Stimulated activated CD4-positive, alpha-beta T cell treated with anti-CD3 and anti-CD28 coated beads, Interleukin-4, amount 100 ng/mL, for 48 hours (primary cell): ENCODE data around the gene PAFAH1B2.
"Not testable (repeated sequence)": the region's sequence is repeated elsewhere in the genome, so short reads cannot be mapped to it uniquely, and the experiment has no call there.

Experiments used
- DNase-seq, 2 donors: peaks; one replicate each; pipeline ENCODE4 v3.0.0-alpha.2; 2020; ENCODE audit warnings: low read depth in 2 of 2

Gene PAFAH1B2

DNA sequence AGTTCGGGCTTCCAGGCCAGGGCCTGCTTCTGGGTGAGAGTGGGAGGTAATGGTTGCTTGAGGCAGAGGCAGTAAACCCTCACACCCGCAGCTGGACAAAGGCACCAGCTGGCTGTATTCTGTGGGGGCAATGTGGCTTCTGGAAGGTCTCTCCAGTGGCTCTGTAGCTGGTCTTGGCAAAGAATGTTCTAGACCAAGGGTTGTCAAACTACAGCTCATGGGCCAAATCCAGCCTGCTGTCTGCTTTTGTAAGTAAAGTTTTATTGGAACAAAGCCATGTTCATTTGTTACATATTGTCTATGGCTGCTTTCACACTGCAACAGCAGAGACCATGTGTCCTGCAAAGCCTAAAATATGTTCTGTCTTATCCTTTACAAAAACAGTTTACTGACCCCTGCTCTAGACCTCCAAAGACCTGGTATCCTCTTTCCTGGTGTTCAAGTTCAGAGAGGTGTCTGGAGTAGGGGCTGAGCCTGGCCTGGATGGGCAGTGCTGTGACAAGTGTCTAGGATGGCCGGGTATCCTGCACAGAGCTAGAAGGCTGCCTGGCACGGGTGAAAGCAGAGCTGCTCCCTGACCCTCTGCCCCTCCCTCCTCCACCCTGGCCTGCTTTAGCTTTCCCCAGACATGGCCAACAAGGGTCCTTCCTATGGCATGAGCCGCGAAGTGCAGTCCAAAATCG lies 58.4 kb downstream of the PAFAH1B2 start:
- no peak for DNase-seq

DNA sequence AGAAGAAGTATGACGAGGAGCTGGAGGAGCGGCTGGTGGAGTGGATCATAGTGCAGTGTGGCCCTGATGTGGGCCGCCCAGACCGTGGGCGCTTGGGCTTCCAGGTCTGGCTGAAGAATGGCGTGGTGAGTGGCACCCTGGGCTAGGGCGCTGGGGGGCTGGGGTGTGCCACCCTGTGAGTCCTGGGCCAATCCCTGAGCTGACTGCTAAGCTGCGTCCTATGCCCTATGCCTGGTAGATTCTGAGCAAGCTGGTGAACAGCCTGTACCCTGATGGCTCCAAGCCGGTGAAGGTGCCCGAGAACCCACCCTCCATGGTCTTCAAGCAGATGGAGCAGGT lies 59.0 kb downstream of the PAFAH1B2 start:
- no peak for DNase-seq

DNA sequence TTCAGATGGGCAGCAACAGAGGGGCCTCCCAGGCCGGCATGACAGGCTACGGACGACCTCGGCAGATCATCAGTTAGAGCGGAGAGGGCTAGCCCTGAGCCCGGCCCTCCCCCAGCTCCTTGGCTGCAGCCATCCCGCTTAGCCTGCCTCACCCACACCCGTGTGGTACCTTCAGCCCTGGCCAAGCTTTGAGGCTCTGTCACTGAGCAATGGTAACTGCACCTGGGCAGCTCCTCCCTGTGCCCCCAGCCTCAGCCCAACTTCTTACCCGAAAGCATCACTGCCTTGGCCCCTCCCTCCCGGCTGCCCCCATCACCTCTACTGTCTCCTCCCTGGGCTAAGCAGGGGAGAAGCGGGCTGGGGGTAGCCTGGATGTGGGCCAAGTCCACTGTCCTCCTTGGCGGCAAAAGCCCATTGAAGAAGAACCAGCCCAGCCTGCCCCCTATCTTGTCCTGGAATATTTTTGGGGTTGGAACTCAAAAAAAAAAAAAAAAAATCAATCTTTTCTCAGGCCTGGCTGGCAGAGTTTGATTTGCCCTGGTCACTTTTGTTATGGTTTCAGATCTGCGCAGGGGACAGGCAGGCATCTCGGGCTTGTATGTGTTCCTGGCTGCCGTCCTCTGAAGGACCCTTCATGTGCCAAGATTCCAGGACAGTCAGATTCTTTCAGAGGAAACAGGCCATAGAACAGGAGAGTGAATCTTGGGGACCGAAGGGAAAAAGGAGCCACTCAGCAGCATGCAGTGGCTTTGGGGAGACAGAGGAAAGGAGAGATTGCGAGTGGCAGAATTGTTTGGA lies 60.4 kb downstream of the PAFAH1B2 start:
- DNase-seq = no peak

DNA sequence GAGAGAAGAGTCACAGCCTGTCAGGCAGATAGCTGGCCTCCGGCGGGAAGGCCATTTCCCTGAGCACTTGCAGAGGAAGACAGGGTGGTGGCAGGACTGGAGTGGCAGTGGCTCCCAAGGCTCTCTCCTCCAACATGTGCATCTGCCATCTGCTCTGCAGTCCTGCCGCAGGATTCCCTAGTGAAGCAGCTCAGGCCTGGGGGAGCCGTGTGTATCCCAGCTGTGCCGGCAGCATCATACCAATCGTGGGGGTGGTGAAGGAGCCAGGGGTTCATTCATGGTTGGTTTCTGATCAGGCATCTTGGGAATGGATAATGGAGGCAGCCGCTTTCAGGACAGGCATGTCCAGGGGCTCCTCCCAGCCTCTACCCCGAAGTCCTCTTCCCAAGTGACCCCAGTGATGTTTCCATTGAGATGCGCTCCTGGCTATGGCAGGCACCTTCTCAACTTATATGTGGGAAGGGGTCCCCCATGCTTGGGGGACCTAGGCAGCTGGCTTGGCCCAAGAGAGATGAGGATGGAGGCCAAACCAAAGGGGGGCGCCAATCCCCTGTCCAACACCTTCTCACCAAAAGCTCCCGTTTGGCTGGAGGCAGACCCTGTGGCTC lies 61.2 kb downstream of the PAFAH1B2 start:
- DNase-seq = no peak

DNA sequence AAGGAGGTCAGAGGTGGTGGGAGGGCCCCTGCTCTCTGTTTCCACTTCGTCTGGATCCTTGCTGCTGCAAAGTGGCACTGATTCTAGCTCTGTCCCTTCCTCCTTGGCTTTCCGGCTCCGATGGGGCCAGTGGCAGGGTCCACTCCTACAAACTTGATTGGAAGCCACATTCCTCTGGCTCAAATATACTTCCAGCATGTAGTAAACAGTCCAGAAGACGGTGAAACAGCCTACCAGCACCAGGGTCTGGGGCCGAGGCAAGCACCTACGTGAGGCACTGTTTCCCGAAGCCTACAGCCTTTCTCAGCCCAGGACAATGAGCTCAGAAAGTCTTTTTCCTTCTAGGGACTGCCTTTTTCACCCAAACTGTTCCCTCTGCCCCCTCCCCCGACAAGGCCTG lies 62.0 kb downstream of the PAFAH1B2 start:
- not testable (repeated sequence) for DNase-seq

DNA sequence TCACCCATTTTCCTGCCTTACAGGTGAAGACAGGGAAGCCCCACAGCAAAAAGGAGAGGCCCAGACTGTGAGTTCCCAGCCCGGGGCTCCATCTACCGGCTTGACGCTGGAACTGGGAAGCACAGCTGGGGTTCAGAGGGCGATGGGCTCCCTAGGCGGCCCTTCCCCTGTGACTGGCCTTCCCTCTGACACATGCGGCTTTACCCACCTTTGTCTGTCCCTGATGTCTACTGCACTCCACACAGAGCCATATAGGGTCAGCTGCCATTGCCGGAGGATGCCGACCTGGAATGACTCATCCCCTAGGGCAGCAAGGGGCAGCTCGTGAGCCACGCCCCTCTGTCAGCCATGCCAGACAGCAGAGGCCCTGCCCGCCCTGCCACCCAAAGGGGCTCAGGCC lies 62.8 kb downstream of the PAFAH1B2 start:
- not testable (repeated sequence) for DNase-seq

DNA sequence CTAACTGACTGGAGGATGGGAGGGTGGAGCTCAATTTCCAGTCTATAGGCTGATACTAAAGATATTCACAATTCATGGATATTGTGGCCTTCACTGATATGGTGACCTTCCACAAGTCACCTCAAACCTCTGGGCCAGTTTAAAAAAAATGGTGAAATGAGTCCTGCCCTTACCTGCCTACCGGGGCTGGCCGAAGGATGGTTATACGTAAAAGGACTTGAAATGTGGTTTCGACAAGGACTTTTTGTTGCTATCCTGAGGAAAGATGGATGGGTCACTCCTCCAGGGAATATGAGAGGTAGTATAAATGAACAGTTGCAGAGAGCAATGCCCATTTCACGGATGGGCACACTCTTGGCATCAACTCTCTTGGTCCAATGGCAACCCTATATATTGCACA lies 63.4 kb downstream of the PAFAH1B2 start:
- not testable (repeated sequence) for DNase-seq

DNA sequence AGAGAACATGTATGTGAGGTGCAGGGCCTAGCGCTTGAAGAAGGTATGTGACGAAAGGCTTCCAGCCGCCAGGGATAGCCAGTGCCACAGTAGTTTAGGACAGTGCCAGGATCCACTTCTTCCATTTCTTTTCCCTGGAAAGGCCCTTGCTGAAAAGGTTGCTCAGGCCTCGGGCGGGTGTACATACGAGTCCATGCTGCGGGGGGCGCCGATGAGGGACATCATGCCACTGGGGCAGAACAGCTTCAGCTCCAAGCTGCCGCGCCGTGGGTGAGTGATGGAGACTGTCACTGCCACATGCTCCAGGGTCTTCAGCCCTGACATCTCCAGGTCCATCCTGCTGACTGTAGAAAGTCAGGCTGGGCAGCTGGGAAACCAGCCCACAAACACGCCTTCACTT lies 64.6 kb downstream of the PAFAH1B2 start:
- not testable (repeated sequence) for DNase-seq

DNA sequence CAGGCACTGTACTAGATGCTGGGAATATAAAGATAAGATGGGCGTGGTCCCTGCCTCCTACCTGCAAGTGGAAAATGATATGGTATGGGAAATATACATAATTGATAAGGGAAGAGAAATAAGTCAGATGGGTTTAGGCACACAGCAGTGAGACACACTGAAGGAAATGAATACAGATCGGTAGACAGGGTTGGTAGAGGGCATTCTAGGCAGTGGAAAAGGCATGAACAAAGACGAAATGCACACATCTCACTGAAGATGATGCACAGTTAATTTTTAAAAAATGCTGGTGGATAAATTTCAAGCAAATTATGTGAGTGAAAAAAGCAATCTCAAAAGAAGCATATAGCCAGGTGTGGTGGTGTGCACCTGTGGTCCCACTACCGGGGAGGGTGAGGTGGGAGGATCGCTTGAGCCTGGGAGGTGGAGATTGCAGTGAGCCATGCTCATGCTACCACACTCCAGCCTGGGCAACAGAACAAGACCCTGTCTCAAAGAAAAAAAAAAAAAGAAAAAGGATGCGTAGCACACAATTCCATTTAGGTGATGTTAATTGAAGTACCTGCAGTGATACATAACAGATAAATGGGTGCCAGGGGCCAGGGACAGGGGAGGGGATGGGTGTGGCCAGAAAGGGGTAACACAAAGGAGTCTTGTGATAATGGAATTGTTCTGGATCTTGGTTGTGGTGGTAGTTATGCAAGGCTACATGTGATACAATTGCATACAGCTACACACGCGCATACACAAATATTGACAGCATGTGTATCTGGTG lies 65.5 kb downstream of the PAFAH1B2 start:
- not testable (repeated sequence) for DNase-seq

DNA sequence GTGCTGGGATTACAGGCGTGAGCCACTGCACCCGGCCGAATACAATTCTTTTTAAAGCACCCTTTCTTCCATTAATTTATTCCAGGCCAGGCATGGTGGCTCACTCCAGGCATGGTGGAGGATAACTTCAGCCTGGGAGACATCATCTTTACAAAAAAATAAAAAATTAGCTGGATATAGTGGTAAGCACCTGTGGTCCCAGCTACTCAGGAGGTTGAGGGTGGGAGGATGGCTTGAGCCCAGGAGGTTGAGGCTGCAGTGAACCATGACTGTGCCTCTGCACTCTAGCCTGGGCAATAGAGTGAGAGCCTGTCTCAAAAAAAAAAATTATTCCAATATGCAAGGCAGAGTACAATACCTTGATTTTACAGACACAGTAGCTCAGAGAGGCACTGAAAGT lies 66.5 kb downstream of the PAFAH1B2 start:
- no peak for DNase-seq

DNA sequence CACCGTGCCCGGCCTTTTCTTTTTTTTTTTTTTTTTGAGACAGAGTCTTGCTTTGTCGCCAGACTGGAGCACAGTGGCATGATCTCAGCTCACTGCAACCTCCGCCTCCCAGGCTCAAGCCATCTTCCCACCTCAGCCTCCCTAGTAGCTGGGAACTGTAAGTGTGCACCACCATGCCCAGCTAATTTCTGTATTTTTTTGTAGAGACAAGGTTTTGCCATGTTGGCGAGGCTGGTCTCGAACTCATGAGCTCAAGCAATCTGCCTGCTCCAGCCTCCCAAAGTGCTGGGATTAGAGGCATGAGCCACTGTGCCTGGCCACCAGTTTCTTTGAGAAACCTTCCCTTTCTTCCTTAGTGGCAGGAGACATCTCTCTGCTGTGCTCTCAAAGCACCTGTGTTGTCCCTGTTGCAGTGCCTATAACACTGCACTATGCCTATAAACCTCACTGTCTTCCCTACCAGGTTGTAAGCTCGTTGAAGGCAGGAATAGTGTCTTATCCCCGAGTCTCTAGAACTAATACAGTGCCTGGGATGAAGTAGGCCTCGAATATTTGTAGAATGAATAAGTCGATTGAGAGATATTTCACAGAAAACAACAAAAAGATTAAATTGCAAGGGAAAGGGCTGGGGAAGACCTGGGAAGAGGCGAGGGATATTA lies 68.7 kb downstream of the PAFAH1B2 start:
- no peak for DNase-seq

DNA sequence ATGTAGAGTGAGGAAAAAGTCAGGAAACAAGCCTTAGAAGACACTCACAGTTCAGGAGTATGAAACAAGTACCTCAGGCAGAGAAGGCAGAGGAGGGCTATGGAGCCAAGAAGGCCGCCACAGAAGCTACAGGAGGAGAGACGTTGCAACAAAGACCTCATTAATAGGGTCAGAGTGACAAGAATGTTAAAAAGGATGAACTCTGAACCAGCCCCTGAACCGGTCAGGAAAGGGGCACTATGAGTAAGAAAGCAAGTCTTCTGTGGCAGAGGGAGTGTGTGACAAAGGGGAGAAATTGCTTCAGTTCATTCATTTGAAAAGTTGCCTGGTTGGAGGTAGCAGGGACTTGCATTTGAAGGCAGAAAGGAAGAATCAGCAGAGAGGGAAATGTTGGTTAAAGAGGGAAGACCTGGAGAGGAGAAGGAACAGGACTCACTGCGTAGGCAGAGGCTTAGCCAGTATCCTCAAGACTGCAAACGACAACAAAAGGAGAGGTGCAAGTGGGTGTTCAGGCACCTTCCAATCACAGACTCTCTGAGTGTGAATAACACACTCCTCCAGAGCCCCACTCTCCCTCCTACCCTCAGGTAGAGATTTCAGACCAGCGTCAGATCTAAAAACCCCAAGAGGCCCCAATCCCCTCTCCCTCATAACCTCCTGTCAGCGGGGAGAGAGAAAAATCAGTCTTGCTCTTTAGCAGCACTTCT lies 70.5 kb downstream of the PAFAH1B2 start:
- DNase-seq = no peak

DNA sequence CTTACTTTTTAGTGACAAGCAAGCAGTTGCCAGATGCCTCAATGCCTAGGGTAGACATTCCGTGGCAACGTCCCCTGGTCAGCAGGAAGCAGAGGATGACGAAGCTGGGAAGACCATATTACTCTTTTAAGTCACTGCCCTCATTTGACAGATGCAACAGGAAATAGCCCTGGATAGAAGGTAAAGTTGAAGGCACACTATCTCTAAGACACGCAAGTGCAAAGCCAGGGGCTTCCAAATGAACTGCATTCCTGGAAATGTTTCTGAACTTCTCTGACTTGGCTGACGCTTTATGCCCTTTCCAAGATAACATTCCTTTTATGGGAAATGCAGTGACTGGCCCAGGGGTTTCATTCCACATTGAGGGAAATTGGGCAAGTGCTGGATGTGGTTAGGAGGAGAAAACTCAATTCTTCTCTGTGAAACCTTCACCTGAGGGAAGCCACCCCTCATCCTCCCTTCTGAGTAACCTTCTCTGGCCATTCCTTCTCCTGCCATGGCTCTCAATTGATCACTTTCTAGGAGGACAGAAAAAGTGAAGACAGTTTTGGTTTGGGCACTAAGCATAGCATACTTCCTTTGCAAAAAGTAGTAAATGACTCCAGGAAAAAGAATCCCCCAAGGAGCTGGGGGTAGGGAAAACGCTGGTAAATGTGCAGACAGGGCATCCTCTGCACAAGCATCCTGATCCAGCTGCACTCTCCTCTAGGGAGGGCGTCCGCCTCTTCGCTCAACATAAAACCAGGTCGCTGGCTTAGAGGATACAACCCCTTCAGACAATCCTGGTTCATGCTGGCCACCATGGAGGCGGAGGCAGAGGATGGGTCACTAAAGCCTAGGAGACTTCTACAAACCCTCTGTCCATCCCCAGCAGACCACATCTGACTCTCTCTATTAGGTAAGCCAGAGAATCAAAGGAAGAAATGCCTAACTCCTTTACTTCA lies 73.3 kb downstream of the PAFAH1B2 start:
- no peak for DNase-seq

DNA sequence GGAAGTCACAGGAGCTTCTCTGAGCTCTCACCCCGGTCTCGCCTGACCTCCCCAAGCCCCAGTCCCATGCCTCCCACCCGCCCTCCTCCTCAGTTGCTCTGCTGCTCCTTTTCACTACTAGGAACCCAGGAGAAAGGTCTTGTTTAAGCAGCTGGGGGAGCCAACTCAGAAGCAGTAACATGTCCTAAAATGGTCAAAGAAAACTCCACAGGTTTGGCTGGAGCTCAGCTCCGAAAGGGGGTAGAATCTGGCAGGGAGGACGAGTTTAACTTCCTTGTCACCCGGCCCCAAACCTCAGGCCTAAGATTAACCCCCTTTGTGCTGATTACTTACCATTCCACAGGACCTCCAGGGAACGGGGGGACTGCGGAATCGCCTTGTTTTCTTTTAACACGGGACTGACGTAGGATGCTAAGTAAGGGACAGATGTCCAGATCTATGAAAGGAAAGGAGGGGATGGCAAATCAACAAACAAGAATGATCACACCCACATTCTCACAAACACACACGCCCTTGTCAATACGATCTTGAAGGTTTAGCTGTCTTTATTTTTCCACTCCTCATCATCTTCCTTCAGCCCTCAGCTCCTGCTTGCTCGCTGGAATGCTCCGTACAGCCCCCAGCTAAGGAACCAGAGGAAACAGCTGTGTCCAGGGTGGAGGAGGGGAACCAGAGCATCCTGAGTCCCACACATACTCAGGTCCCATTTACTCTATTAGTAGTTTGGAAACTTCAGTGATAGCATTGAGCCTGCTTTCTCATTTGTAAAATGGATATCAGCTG lies 74.2 kb downstream of the PAFAH1B2 start:
- DNase-seq = no peak

DNA sequence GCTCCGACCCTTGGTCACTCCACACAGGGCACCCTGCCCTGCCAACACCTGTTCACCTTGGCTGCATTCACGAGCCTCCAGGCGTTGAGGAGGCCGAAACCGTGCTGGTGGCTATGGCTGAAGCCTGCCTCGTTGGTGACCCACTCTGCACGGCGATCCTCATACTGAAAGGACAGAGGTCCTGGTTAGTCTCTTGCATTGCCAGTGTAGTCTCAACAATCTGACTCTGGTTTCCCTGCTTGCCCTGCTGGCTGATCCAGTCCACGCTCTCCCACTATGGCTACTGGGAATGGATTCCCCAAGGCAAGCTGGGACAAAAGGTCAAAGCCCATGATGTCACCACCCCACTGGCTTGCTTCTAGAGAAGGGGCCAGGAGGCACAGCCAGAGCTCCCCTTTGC lies 74.9 kb downstream of the PAFAH1B2 start:
- no peak for DNase-seq

DNA sequence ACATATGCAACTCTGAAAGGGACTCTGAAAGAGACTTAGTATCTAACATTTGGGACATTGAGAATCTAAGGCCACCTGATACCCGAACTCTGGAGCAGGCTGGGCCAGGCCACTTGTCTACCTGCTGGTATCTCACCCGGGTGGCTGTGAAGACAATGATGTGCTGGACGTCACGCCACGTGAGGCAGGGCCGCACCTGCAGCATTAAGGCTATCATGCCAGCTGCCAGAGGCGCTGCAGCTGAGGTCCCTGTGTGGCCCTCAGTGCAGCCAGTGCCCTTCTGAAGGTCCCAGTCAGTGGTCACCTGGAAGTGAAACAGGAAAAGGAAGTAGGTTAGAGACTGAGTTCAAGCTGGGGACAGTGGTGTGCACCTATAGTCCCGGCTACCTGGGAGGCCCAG lies 75.4 kb downstream of the PAFAH1B2 start:
- no peak for DNase-seq

DNA sequence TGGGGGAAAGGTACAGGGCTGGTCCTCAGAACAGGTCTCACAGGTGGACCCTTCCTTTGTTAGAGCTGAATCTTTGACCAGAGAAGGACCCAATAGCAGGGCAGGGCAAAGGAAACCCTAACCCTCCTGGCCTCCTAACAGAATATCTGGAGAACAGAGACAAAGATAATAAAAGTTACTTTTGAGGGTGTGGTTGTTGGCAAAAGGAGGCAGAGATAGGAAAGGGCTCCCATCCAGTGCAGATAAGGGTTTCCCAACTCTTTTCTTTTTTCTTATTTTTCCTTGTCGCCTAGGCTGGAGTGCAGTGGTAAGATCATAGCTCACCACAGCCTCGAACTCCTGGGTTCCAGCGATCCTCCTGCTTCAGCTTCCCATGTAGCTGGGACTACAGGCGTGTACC lies 75.9 kb downstream of the PAFAH1B2 start:
- no peak for DNase-seq

DNA sequence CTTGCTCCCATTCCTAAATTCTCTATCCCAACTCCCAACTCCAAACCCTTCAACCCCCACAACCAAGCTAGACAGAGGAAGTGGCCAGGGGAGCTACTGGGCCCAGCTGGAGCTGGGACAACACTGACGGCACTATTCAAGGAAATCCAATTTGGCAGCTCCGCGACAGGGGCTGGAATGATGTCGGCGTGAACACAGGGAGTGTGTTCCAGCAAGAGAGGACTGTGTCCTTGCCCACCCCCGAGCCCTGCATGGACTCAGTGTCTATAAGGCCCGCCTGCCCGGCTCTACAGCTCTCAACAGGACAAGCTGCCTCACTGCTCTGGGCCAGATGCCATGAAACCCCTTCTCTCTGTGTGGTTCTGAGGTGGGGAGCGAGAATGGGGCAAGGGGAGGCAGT lies 76.5 kb downstream of the PAFAH1B2 start:
- no peak for DNase-seq
